SK-N-MC (cell line): ENCODE results near the gene GABBR2.
"Not testable (repeated sequence)": the region's sequence is repeated elsewhere in the genome, so short reads cannot be mapped to it uniquely, and the experiment has no call there.

Experiments
- DNase-seq: peaks from one replicate; pipeline ENCODE4 v3.0.0-alpha.2; 2011; ENCODE audit warnings: low read depth, low spot score
- H3K27ac ChIP-seq: fragments of 200-600 bp; sonication (generic); 2 replicates; pipeline ENCODE4 v1.5.1; 2016; ENCODE audit warnings: mixed run types
- H3K36me3 ChIP-seq: fragments of 200-600 bp; sonication (generic); 2 replicates; pipeline ENCODE4 v1.6.1; 2017; ENCODE audit warnings: antibody characterized with exemption, low read length, mixed read lengths; ENCODE audit not compliant: insufficient read depth
- H3K4me3 ChIP-seq: fragments of 200-600 bp; sonication (generic); 2 replicates; pipeline ENCODE4 v1.5.1; 2016
- H3K9ac ChIP-seq: fragments of 200-600 bp; sonication (generic); 2 replicates; pipeline ENCODE4 v1.8.0; 2017; ENCODE audit warnings: mixed run types, mixed read lengths; ENCODE audit not compliant: insufficient read length
- H3K9me3 ChIP-seq: fragments of 200-600 bp; sonication (generic); 2 replicates; pipeline ENCODE4 v1.6.1; 2017; ENCODE audit warnings: low read depth, mild to moderate bottlenecking, antibody characterized with exemption, low read length, moderate library complexity, mixed read lengths
- EZH2 ChIP-seq: fragments of 200-600 bp; sonication (generic); IDR thresholded peaks from one replicate; pipeline ENCODE4 v1.6.1; 2017; ENCODE audit warnings: antibody characterized with exemption
- FOXP2 ChIP-seq: optimal IDR thresholded peaks from 2 replicates; pipeline ENCODE3; 2011; ENCODE audit warnings: mild to moderate bottlenecking, moderate library complexity; ENCODE audit not compliant: insufficient read depth; ENCODE audit errors: extremely low read length, control extremely low read depth
- POLR2AphosphoS5 ChIP-seq: IDR thresholded peaks from 2 replicates; pipeline ENCODE4 v1.6.1; 2012; ENCODE audit warnings: mild to moderate bottlenecking, low read depth, low read length, borderline replicate concordance

Gene GABBR2

GRCh38 chr9:98479967-98480847 lies 228.5 kb downstream of the GABBR2 start:
- TF ChIP-seq EZH2 = no peak
- TF ChIP-seq FOXP2 = no peak
- no peak for TF ChIP-seq POLR2AphosphoS5
- H3K9me3 ChIP-seq = no peaks in the 10 kb centered on the region
- H3K9ac ChIP-seq = no peak overlapping the region
- H3K4me3 ChIP-seq = no peak overlapping the region
- no peaks in the 10 kb centered on the region for H3K36me3 ChIP-seq
- no peak for DNase-seq
- H3K27ac ChIP-seq = no peak overlapping the region

GRCh38 chr9:98479449-98479848 lies 229.3 kb downstream of the GABBR2 start:
- Histone ChIP-seq H3K9me3 (no peaks in the 10 kb centered on the region), H3K4me3 (no peak overlapping the region), H3K36me3 (no peaks in the 10 kb centered on the region), H3K27ac (no peak overlapping the region), H3K9ac (no peak overlapping the region)
- no peak for DNase-seq
- no peak for TF ChIP-seq EZH2
- no peak for TF ChIP-seq POLR2AphosphoS5
- TF ChIP-seq FOXP2 = no peak

- H3K9ac ChIP-seq = no peak overlapping the region
- no peak for DNase-seq
- no peak overlapping the region for H3K27ac ChIP-seq
- no peaks in the 10 kb centered on the region for H3K9me3 ChIP-seq
- no peak overlapping the region for H3K4me3 ChIP-seq
- no peak for TF ChIP-seq EZH2
- TF ChIP-seq FOXP2 = no peak
- no peak for TF ChIP-seq POLR2AphosphoS5
- H3K36me3 ChIP-seq = no peaks in the 10 kb centered on the region
These were observed 230.9 kb downstream of the GABBR2 start for GRCh38 chr9:98477884-98478283.

GRCh38 chr9:98472216-98472615 lies 236.5 kb downstream of the GABBR2 start:
- Histone ChIP-seq H3K4me3 (no peak overlapping the region), H3K9ac (no peak overlapping the region), H3K27ac (no peak overlapping the region), H3K36me3 (no peaks in the 10 kb centered on the region), H3K9me3 (no peaks in the 10 kb centered on the region)
- TF ChIP-seq POLR2AphosphoS5 = no peak
- no peak for TF ChIP-seq EZH2
- TF ChIP-seq FOXP2 = no peak
- no peak for DNase-seq

- H3K9me3 ChIP-seq = no peaks in the 10 kb centered on the region
- TF ChIP-seq POLR2AphosphoS5 (no peak), EZH2 (no peak), FOXP2 (no peak)
- H3K27ac ChIP-seq = no peak overlapping the region
- no peak for DNase-seq
- H3K4me3 ChIP-seq = no peak overlapping the region
- H3K9ac ChIP-seq = no peak overlapping the region
- no peaks in the 10 kb centered on the region for H3K36me3 ChIP-seq
These were observed 237.6 kb downstream of the GABBR2 start for GRCh38 chr9:98471185-98471584.

- TF ChIP-seq EZH2 = no peak
- TF ChIP-seq FOXP2 = no peak
- no peak for TF ChIP-seq POLR2AphosphoS5
- H3K36me3 ChIP-seq = no peaks in the 10 kb centered on the region
- no peak for DNase-seq
These were observed 240.0 kb downstream of the GABBR2 start for GRCh38 chr9:98468567-98469239.

GRCh38 chr9:98465799-98466198 lies 242.9 kb downstream of the GABBR2 start:
- H3K9me3 ChIP-seq = peaks cover 7% of the 10 kb centered on the region
- H3K9ac ChIP-seq = no peak overlapping the region
- no peaks in the 10 kb centered on the region for H3K36me3 ChIP-seq
- no peak overlapping the region for H3K27ac ChIP-seq
- DNase-seq = no peak
- no peak overlapping the region for H3K4me3 ChIP-seq
- TF ChIP-seq FOXP2 = no peak
- TF ChIP-seq EZH2 = no peak
- TF ChIP-seq POLR2AphosphoS5 = no peak

More at GRCh38 chr9:98468567-98469239, 240.0 kb downstream of the GABBR2 start:
- Histone ChIP-seq H3K27ac (no peak overlapping the region), H3K9me3 (no peaks in the 10 kb centered on the region), H3K4me3 (no peak overlapping the region), H3K9ac (no peak overlapping the region)

- H3K36me3 ChIP-seq, H3K27ac ChIP-seq, H3K4me3 ChIP-seq, DNase-seq, H3K9ac ChIP-seq: not testable (repeated sequence)
- peaks cover 11% of the 10 kb centered on the region for H3K9me3 ChIP-seq
These were observed 244.5 kb downstream of the GABBR2 start for GRCh38 chr9:98464156-98464690.

- Histone ChIP-seq H3K4me3 (no peak overlapping the region), H3K27ac (no peak overlapping the region), H3K9me3 (peaks cover 11% of the 10 kb centered on the region), H3K9ac (no peak overlapping the region), H3K36me3 (no peaks in the 10 kb centered on the region)
- TF ChIP-seq EZH2 = no peak
- no peak for TF ChIP-seq FOXP2
- TF ChIP-seq POLR2AphosphoS5 = no peak
- no peak for DNase-seq
These were observed 246.4 kb downstream of the GABBR2 start for GRCh38 chr9:98462310-98462709.
